GM19025 (cell line): ENCODE measurements around the gene BCAS3.
"Not testable (repeated sequence)": the region's sequence is repeated elsewhere in the genome, so short reads cannot be mapped to it uniquely, and the experiment has no call there.

Experiments used
- ATAC-seq: cut with Tn5 transposase; IDR thresholded peaks from one replicate; pipeline ENCODE4 v1.9.1; 2021; ENCODE audit warnings: mild to moderate bottlenecking, low read depth, moderate library complexity; ENCODE audit not compliant: unreplicated experiment

BCAS3 gene

DNA sequence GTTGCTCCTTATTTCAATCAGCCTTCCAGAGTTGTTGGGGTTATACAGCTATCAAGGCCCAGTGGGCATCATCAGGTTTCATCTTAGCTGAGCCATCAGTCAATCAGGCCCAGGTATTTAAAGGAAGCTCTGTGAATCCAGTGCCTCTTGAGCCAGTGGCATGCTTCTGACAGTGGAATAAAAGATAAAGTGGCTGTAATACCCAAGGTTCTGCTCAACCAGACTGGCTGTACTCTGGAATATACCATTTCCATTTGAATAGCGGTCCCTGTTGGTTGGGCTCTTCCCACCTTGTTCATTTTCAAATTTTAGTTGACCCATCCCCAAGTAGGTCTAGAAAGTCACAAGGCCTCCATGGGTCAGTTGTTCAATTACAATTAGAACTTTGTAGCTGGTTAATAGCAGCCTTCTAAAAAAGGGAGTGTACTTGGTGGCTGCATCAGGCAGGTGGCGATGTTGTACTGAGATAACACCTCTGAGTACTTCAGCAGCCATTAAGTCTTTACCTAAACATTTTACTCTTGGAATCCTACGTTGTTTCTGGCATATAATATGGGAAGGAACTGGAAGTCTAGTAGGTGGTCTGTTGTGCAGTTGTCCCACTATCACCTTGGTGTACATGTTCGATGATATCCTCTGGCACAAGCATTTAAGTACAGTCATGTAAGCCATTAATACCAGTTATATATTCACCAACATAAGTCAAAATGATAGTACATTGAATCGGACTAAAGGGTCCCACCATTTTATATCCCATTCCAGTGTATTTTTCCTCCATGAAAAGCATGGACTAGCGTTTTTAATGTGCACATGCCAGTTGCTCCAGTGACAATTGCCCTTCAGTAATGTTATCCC is 294.1 kb downstream of the BCAS3 start:
- ATAC-seq = no peak

GRCh38 chr17:60976861-60977260 is 299.2 kb downstream of the BCAS3 start:
- ATAC-seq = not testable (repeated sequence)

DNA sequence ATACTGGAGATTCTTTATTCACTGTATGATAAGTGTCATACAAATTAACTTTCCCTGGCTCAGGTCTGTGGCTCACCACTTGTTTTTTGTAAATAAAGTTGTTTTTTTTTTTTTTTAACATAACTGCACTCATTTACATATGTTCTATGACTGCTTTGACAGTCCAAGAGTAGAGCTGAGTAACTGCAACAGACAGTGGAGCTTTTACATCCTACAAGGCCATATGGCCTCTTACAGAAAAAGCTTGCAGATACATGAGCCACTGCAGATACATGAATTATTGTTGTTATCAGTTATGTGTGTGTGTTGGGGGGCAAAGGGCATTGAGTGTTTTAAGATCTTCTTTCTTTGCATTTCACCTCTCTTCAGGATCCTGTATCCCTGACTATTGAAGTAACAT is 311.7 kb downstream of the BCAS3 start:
- no peak for ATAC-seq

DNA sequence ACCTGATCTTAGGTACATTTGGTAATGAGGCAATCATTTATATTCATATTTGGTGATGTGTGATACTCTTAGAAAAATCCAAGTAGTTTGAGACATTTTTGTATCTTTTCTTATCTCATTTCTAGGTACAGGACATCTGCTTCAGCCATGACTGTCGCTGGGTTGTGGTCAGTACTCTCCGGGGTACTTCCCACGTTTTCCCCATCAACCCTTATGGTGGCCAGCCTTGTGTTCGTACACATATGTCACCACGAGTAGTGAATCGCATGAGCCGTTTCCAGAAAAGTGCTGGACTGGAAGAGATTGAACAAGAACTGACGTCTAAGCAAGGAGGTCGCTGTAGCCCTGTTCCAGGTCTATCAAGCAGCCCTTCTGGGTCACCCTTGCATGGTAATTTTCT is 312.2 kb downstream of the BCAS3 start:
- no peak for ATAC-seq

- ATAC-seq = no peak
Observed at GRCh38 chr17:60993497-60993896, 315.8 kb downstream of the BCAS3 start.

DNA sequence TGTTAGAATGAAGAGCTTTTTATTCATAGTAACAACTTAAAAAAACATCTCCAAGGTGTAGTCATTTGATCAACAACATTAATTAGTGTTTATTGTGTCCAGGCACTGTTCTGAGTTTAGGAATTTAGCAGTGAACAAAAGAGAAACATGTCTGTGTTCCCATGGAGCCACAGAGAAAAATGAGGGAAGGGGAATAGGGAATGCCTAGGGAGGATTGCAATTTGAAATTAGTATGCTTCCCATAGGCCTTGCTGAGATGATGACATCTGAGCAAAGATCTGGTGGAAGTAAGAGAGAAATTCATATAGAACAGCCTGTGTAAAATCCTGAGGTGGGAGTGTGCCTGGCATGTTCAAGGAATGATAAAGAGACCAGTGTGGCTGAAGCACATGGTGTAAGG is 318.0 kb downstream of the BCAS3 start:
- ATAC-seq = no peak

GRCh38 chr17:61000911-61001310 is 323.3 kb downstream of the BCAS3 start:
- no peak for ATAC-seq

DNA sequence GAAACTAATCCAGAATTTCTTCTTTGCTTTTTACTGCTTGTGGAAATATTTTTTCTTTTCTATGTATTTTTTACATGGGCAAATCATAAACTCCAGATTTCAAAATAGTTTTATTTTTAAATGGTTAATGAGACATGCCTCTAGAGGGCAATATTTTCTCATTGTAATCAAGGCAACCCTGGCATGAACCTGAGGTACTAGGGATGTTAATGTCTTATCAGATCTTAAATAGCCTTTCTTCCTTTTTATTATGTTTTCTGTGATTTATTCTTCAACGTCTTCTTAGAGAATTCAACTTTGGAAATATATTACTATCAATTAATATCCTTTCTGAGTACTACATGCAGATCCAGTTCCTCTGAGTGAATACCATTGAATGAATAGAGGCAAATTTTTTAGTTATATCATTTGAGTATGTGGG is 324.7 kb downstream of the BCAS3 start:
- ATAC-seq = no peak

- no peak for ATAC-seq
Observed at GRCh38 chr17:61005358-61005757, 327.7 kb downstream of the BCAS3 start.

- not testable (repeated sequence) for ATAC-seq
Observed at GRCh38 chr17:61005958-61006357, 328.3 kb downstream of the BCAS3 start.

- ATAC-seq = no peak
Observed at GRCh38 chr17:61007980-61008379, 330.3 kb downstream of the BCAS3 start.

DNA sequence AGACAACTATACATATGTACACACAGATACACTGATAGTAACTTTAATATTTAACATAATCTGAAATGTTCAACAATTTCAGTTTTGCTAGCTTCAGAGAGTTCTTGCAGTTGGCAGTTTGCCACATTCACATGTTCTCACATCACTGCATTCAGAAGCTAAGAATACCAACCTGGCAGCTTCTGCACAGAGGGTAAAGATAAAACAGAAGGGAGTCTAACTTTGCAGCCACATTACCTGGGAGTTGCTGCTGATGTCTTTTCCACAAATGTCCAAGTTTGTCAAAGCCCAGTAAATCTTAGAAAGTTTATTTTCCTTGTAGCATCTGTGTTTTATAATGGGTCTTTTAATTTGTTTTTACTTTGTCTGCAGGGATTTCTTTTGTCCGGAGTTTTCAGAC is 332.0 kb downstream of the BCAS3 start:
- no peak for ATAC-seq

GRCh38 chr17:61010661-61011170 is 333.1 kb downstream of the BCAS3 start:
- ATAC-seq = no peak

GRCh38 chr17:61011251-61011650 is 333.6 kb downstream of the BCAS3 start:
- no peak for ATAC-seq

- ATAC-seq = no peak
Observed at GRCh38 chr17:61015966-61016365, 338.3 kb downstream of the BCAS3 start.

DNA sequence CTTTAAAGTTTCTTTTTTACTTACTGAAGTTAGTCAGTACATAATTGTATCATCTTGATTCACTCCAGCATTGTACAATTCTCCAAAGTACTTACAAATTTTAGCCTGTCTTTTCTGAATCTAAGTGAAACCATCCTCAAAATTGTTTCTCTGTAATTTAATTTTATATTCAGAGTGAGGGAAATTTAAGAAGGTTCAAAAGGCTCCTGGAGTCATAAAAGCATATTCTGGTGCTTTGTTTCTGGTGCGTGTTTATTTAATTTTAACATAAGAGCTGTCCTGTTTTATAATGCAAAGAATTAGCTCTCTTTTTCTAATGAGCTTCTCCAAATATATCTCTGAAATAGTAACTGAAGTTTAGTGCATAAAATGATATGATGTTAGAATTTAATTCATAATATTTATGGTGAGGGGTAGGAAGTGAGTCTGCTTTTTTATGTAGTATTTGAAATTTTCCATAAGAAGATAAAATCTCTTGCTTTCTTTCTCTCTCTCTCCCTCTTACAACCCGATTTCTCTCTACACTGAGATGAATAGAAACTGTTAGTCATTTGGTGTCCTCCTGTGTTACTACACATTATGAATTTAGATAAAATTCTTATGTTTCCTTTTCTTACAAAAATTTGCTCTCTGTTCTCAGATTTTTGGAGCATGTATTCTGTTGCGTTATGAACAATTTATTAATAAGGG is 339.8 kb downstream of the BCAS3 start:
- no peak for ATAC-seq

DNA sequence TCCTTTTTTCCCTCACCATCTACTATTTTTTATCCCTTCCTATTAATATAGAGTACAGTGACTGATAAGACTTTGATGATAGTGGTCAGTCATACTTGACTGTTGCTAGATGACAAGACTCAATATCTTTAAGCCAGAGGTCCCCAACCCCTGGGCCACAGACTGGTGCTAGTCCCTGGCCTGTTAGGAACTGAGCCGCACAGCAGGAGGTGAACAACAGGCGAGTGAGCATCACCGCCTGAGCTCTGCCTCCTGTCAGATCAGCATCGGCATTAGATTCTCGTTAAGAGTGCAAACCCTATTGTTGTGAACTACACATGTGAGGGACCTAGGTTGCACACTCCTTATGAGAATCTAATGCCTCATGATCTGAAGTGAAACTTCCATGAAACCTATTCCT is 341.3 kb downstream of the BCAS3 start:
- ATAC-seq = no peak

GRCh38 chr17:61023996-61024395 is 346.3 kb downstream of the BCAS3 start:
- ATAC-seq = no peak

DNA sequence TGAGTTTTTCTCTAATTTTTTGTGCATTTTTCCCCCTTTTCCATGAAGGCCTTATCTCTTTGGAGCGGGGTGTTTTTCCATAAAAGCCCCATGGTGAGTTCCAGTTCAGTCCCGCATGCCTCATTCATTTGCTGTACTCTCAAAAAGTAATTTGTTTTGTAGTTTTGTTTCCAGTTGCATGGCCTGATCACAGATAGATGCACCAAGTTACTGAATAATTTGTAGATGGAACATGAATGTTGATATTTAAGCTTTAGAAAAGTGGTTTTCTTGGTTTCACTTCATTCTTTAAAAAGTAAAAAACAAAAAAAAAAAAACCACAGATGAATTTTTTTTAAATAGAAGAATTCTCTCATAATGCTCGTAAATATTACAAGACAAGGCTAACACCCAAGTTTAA is 349.2 kb downstream of the BCAS3 start:
- ATAC-seq = no peak

DNA sequence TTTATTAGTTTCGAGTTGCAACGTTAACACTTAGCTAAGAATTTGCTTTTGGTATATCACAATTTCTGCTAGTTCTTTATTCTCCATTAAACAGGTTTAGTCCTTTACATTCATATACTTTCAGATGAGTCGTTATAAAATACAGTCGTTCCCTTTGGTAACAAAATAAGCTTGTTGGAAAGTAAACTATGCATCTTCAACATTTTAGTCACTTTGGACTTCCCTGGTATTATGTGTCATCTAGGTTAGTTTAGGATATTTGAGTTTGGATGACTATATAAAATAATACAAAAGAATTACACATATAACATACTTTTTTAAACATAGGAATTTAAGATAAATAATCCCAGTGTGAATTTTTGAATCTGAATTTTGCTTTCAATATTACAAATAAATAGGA is 351.5 kb downstream of the BCAS3 start:
- ATAC-seq = no peak

- no peak for ATAC-seq
Observed at GRCh38 chr17:61040666-61041065, 363.0 kb downstream of the BCAS3 start.

DNA sequence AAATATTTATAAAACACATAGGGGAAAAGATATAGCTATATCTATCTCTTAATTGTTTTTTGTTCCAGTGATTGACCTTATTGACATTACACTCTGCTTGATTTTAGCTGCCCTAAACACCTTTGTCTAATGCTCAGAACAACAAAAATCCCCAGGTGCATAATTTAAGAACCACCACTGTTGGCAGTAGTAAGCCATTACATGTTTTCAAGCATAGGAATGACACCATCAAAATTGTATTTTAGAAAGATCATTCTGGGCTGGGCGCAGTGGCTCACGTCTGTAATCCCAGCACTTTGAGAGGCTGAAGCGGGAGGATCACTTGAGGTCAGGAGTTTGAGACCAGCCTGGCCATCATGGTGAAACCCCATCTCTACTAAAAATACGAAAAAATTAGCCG is 364.7 kb downstream of the BCAS3 start:
- ATAC-seq = not testable (repeated sequence)
